WERI-Rb-1 (cell line): Measurements from ENCODE around the gene C1orf87.
A peak's percentile ranks its signal among the peaks of the same experiment; 100 is the strongest.

Experiments
- DNase-seq: peaks from one replicate; pipeline ENCODE4 v3.0.0-alpha.2; 2020
- H3K27ac ChIP-seq: fragments of 250-450 bp; sonication (Bioruptor Pico); 2 replicates; pipeline ENCODE4 v1.5.1; 2020; ENCODE audit warnings: mild to moderate bottlenecking, moderate library complexity
- H3K27me3 ChIP-seq: fragments of 250-450 bp; sonication (Bioruptor Pico); 2 replicates; pipeline ENCODE4 v1.5.1; 2021; ENCODE audit warnings: mild to moderate bottlenecking, low read depth, moderate library complexity; ENCODE audit not compliant: insufficient read depth, severe bottlenecking
- H3K36me3 ChIP-seq: fragments of 250-450 bp; sonication (Bioruptor Pico); 2 replicates; pipeline ENCODE4 v1.5.1; 2020; ENCODE audit warnings: mild to moderate bottlenecking, moderate library complexity
- H3K4me3 ChIP-seq: 2 replicates; pipeline ENCODE4 v1.5.1; 2011; ENCODE audit warnings: low read depth, mild to moderate bottlenecking, control low read depth, low read length
- H3K9me3 ChIP-seq: fragments of 250-450 bp; sonication (Bioruptor Pico); 2 replicates; pipeline ENCODE4 v1.5.1; 2021; ENCODE audit warnings: mild to moderate bottlenecking, moderate library complexity; ENCODE audit not compliant: severe bottlenecking
- CTCF ChIP-seq: IDR thresholded peaks from 2 replicates; pipeline ENCODE4 v1.5.1; 2011; ENCODE audit warnings: low read depth, mild to moderate bottlenecking, control low read depth, inconsistent platforms, low read length

C1orf87 gene

DNA sequence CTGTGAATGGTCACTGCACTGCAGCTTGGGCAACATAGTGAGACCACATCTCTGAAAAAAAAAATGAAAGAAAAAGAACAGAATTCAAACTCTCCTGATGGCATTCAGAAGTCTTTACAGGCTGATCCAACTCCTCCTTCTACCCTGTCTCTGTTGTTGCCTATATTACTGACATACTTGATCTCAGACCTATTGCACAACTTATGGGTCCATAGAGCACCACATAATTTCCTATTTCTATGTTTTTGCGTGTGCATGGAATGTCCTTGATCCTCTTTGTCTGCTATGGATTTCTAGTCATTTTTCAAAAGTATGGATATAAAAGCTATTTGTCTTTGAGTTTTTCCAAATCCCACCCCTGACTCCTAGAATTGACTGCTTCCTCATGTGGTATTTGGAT is 124.6 kb downstream of the C1orf87 start:
- no peak overlapping the region for H3K4me3 ChIP-seq
- H3K36me3 ChIP-seq = no peaks in the 10 kb centered on the region
- no peaks in the 10 kb centered on the region for H3K27me3 ChIP-seq
- no peak overlapping the region for H3K27ac ChIP-seq
- no peaks in the 10 kb centered on the region for H3K9me3 ChIP-seq
- TF ChIP-seq CTCF = no peak
- no peak for DNase-seq

DNA sequence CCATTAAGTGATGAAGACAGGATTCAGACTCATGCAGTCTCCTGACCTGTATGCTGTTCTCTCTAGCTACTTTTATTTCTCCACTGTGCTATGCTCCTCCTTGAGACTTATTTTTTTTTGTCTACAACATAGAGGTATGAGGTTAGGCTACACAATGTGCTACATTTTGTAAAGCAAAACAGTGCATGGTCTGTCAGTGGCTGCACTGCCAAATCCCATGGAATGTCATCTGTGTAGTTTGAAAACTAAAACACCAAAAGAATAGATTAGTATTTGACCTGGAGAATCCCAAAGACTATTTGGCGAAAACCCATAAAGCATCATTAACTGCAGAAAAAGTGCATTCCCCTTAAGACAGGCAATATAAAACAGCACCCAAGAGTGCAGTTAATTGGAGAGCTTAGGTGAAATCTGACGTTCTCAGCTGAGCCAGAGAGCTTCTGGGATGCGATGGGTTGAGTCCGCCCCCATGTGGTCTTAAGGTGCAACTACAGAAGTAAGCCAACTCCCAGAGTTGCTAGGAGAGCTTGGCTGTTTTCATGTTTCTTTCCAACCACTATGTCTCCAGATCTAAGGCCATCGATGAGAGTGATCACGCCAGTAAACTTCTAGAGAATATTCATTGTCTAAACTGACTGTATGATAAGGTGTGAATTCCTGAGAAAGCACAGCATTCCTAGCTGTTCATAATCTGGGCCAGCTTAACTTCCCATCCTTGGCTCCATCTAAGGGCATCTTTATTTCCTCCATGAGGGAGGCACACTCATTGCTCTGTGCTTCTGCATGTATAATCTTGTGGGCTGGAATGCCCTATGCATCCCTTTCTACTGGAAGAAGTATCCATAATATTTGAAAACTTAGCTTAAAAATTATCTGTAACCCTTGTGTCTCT is 126.3 kb downstream of the C1orf87 start:
- Histone ChIP-seq H3K27me3 (no peaks in the 10 kb centered on the region), H3K27ac (no peak overlapping the region), H3K4me3 (no peak overlapping the region), H3K36me3 (no peaks in the 10 kb centered on the region), H3K9me3 (no peaks in the 10 kb centered on the region)
- DNase-seq = peak; percentile 64
- peak; percentile 88 for TF ChIP-seq CTCF

- H3K27me3 ChIP-seq = no peaks in the 10 kb centered on the region
- H3K9me3 ChIP-seq = no peaks in the 10 kb centered on the region
- TF ChIP-seq CTCF = no peak
- H3K36me3 ChIP-seq = no peaks in the 10 kb centered on the region
- H3K27ac ChIP-seq = no peak overlapping the region
- no peak overlapping the region for H3K4me3 ChIP-seq
- no peak for DNase-seq
Measured at GRCh38 chr1:59945790-59946189, 127.8 kb downstream of the C1orf87 start.
